Peyer's patch (tissue), 4 donors: ENCODE results near the gene SKIDA1.

ENCODE experiments used
- POLR2A ChIP-seq, 2 donors: fragments of 450-650 bp; IDR thresholded peaks; one replicate each; pipeline ENCODE4 v1.5.1; 2017; ENCODE audit warnings: antibody characterized with exemption in 2 of 2, mild to moderate bottlenecking in 2 of 2, moderate library complexity in 2 of 2
- TF ChIP-seq, protein P1 (sequence below), 6 experiments: fragments of 450-650 bp in 4 of 6; fragments of 200-600 bp in 2 of 6; sonication (generic) in 1 of 6; IDR thresholded peaks; one replicate each; pipeline ENCODE4 v1.5.1; 2017 to 2019; ENCODE audit warnings: antibody characterized with exemption in 6 of 6, mild to moderate bottlenecking in 3 of 6, moderate library complexity in 1 of 6

DNA sequence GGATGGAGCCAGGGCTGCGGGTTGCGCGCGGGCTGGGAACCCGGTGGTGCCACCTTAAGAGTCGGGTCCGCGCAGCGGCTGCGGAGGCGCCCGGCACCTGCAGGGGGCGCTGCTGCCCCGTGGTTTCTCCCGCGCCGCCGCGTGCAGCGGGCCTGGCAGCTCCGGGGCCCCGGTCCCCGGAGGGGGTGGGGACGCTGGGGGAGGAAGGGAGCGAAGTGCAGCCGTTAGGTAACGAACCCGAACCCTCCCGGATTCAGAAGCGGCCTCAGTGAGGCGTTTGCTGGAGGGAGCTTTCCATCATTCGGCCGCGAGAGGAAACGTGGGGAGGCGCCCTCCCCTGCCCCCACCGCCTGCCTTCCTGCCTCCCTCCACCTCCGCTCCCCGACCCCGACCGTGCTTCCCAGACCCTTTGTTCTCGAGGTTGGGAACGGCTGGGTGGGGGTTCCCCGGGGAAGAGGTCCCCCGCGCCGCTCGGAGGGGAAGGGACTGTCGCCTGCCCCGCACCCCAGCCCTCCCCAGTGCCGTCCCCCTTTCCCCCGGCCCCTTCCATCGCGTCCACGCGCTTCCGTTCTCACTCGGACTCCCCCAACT, 29.6 kb downstream of the SKIDA1 start:
- TF ChIP-seq POLR2A (IDR thresholded peaks at IDR 0.05), result no peak
- TF ChIP-seq, protein P1, sequence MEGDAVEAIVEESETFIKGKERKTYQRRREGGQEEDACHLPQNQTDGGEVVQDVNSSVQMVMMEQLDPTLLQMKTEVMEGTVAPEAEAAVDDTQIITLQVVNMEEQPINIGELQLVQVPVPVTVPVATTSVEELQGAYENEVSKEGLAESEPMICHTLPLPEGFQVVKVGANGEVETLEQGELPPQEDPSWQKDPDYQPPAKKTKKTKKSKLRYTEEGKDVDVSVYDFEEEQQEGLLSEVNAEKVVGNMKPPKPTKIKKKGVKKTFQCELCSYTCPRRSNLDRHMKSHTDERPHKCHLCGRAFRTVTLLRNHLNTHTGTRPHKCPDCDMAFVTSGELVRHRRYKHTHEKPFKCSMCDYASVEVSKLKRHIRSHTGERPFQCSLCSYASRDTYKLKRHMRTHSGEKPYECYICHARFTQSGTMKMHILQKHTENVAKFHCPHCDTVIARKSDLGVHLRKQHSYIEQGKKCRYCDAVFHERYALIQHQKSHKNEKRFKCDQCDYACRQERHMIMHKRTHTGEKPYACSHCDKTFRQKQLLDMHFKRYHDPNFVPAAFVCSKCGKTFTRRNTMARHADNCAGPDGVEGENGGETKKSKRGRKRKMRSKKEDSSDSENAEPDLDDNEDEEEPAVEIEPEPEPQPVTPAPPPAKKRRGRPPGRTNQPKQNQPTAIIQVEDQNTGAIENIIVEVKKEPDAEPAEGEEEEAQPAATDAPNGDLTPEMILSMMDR (IDR thresholded peaks at IDR 0.05), result peak; percentile 84 to 98 (median 95)
